Camera-type eye (tissue), 1 donor: ENCODE measurements around the gene BNIP5. TPM values are rescaled to one million over a fixed set of nuclear protein-coding genes. Genes with fewer than 3 reads are reported as not detected.

Experiments
- total RNA-seq: library from RNA; depleted of rRNA; stranded (reverse); fragments of >200 nt; gene quantifications from one replicate; pipeline ENCODE4 v1.2.3, GENCODE V29; 2014

The BNIP5 gene, protein sequence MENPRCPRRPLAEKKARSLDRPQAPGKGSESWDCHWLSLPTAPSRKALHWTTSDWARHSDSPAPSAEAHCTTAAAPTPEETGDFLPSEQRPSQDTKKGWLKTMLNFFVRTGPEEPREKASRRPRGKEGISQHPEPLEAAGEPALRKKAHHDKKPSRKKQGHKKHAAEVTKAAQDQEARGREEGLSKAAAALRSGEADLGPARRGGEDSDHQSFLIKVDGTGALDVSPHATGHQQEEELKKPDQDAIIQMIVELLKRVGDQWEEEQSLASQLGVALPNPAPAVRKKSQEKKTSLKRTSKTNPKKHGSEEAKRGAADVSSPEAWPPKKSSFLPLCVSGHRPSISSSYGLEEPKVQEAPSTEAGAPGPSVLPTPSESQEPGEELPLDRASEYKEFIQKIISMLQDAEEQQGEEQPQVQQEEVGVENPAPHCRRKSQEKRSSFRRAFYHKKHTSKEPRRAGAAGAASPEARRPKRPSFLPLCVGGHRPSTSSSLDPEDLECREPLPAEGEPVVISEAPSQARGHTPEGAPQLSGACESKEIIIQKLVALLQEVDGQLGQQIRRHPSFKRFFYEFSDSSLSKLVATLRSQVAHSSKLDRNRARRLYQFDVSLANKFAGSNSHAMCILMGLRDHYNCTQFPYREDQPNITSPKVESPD
- total RNA-seq, result 0.11 TPM

DNA sequence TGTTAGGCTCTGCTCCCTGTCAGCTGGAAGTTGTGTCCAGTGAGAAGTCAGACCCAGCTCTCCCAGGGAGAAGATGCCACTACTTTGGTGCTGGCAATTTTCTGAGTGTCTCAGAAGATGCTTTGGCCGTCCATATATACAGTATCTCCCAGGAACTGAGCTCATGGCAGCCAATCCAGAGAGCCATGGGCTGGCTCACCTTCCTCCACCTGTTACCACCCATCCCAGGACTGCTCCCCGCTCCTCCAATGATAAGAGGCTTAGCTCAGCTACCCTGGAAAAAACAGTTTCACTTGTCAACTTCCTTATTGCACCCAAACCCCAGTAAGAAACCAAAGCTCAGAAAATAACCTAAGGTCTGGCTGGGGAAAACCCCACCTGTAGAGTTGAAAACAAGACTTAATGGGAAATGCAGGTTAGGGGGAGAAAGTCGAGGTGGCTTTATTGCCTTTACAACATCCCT, at the start of gene BNIP5:
Gene BNIP5, minus strand, starts transcription at position 110 of the 463 bp plus-strand sequence. CDS start 6,198 bp downstream, outside the sequence.

DNA sequence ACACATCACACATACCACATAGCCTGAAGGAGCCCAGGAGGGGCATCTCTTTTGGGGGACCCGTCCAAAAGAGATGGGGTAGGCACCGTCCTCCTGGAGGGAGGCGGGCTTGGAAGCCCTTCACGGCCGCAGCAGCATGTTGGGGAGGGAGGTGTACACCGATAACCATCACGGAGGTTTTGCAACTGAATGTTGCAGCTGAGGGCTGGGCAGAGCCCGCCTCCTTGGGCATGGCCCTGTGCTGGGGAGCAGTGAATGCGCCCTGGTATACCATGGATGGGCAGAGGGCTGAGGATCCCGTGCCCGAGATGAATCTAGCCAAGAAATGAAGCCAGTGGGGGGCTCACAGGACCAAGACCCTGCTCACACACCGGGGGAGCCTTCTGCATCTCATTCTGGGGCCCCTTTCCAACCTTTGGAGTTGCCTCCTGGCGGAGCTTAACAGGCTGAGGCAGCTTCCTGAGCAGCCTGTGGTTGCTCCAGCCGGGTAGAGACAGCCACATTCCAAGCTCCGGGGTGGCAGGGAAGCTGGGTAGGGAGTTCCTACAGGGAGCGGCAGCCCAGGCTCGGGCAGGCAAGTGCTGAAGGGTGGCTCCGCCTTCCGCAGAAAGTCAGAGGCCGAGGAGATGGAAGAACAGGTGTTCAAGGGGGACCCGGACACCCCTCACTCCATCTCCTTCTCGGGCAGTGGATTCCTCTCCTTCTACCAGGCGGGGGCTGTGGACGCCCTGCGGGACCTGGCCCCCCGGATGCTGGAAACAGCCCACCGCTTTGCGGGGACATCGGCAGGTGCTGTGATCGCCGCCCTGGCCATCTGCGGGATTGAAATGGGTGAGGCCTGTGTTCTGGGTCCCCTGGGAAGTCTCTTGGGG, 66.6 kb downstream of the BNIP5 start, which contains the start of gene PNPLA1:
Gene PNPLA1, plus strand, starts transcription at position 227 of the 872 bp plus-strand sequence. Its CDS starts 400 bp downstream, at position 627.

Other genes with a start within 250 kb of the BNIP5 start
- 9.2 TPM for gene MAPK13, start 206.4 kb downstream of the BNIP5 start, total RNA-seq
- gene BRPF3, start 140.1 kb downstream of the BNIP5 start, total RNA-seq, result 39.2 TPM
- gene PNPLA1, start 66.8 kb downstream of the BNIP5 start, total RNA-seq, result 0.16 TPM
- 0.38 TPM for gene ETV7, start 50.8 kb upstream of the BNIP5 start, total RNA-seq
- not detected for gene PXT1, start 106.0 kb upstream of the BNIP5 start, total RNA-seq
- gene KCTD20, start 106.1 kb upstream of the BNIP5 start, total RNA-seq, result 73.7 TPM
- gene STK38, start 210.6 kb upstream of the BNIP5 start, total RNA-seq, result 27.3 TPM